Effector memory CD4-positive, alpha-beta T cell (primary cell): Measurements from ENCODE around the gene MACROD2.

Source experiments
- DNase-seq, 3 donors: peaks; one replicate each; pipeline ENCODE4 v3.0.0-alpha.2; 2020
- H3K27ac ChIP-seq: 2 replicates; pipeline ENCODE4 v1.7.0; 2013; ENCODE audit warnings: mild to moderate bottlenecking, low read length, moderate library complexity; ENCODE audit not compliant: insufficient read depth, poor library complexity, severe bottlenecking
- H3K27me3 ChIP-seq: replicated peaks from 2 replicates; pipeline ENCODE4 v1.7.0; 2013; ENCODE audit warnings: mild to moderate bottlenecking, low read length; ENCODE audit not compliant: insufficient read depth, control insufficient read depth, poor library complexity, severe bottlenecking
- H3K36me3 ChIP-seq: 2 replicates; pipeline ENCODE4 v1.7.0; 2013; ENCODE audit warnings: mild to moderate bottlenecking, low read length, moderate library complexity; ENCODE audit not compliant: control insufficient read depth, insufficient read depth
- H3K4me1 ChIP-seq: 2 replicates; pipeline ENCODE4 v1.7.0; 2013; ENCODE audit warnings: low read length, mild to moderate bottlenecking; ENCODE audit not compliant: control insufficient read depth, insufficient read depth, poor library complexity, severe bottlenecking
- H3K4me3 ChIP-seq: 2 replicates; pipeline ENCODE4 v1.7.0; 2013; ENCODE audit warnings: low read length, low read depth, mild to moderate bottlenecking; ENCODE audit not compliant: insufficient read depth, poor library complexity, severe bottlenecking
- H3K9me3 ChIP-seq: 2 replicates; pipeline ENCODE4 v1.7.0; 2013; ENCODE audit warnings: mild to moderate bottlenecking, low read length, moderate library complexity; ENCODE audit not compliant: control insufficient read depth

The MACROD2 gene

DNA sequence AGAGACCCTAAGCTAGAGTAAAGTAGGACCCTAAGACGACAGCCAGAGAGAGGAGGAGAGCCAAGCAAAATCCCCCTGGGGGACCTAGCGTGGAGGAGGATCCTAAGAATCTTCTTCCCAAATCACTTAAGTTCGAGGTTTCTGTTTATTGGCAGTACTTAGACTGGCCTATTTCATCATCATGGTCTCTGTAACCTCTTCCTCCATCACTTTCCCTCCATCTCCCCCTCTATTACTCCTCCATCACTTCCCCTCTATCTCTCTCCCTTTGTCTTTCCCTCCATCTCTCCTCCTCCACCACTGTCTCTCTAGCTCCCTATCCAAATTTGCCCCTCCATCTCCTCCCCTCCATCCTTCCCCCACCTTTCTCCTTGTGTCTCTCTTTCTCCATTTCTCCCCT, 1175.7 kb downstream of the MACROD2 start:
- Histone ChIP-seq H3K27me3 (no peaks in the 10 kb centered on the region), H3K36me3 (no peaks in the 10 kb centered on the region), H3K9me3 (no peaks in the 10 kb centered on the region), H3K27ac (no peak overlapping the region), H3K4me3 (no peak overlapping the region), H3K4me1 (no peaks in the 10 kb centered on the region)
- no peak for DNase-seq

- H3K4me3 ChIP-seq: no peak overlapping the region
- no peak for DNase-seq
These were observed 1181.6 kb downstream of the MACROD2 start for GRCh38 chr20:15176929-15177328.

DNA sequence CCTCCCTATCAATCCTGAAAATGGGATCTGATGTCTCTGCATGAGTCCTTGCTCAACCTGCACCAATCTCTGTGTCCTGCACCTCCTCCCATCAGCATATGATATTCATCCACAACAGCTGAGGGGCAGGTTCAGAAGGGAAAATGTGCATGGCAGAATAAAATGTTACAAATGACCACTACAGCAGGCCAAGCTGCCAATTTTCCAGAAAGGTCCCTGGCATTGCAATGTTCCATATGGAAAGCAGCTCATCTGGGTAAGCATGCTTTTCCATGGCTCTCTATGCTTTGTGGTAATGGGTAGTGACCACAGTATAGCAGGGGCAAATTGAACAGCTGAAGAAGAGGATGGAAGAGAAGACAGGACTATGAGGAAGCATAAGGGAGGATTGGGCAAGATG, 1183.3 kb downstream of the MACROD2 start:
- Histone ChIP-seq H3K36me3 (no peaks in the 10 kb centered on the region), H3K4me1 (no peaks in the 10 kb centered on the region), H3K27ac (no peak overlapping the region), H3K27me3 (no peaks in the 10 kb centered on the region), H3K4me3 (no peak overlapping the region), H3K9me3 (no peaks in the 10 kb centered on the region)
- no peak for DNase-seq

More at GRCh38 chr20:15176929-15177328, 1181.6 kb downstream of the MACROD2 start:
- no peaks in the 10 kb centered on the region for H3K27me3 ChIP-seq
- no peak overlapping the region for H3K27ac ChIP-seq
- H3K9me3 ChIP-seq: no peaks in the 10 kb centered on the region
- H3K4me1 ChIP-seq: no peaks in the 10 kb centered on the region
- H3K36me3 ChIP-seq: no peaks in the 10 kb centered on the region

- Histone ChIP-seq H3K9me3 (no peaks in the 10 kb centered on the region), H3K4me3 (no peak overlapping the region), H3K27me3 (no peaks in the 10 kb centered on the region), H3K4me1 (no peaks in the 10 kb centered on the region), H3K27ac (no peak overlapping the region), H3K36me3 (no peaks in the 10 kb centered on the region)
- no peak for DNase-seq
These were observed 1184.1 kb downstream of the MACROD2 start for GRCh38 chr20:15179381-15179780.

DNA sequence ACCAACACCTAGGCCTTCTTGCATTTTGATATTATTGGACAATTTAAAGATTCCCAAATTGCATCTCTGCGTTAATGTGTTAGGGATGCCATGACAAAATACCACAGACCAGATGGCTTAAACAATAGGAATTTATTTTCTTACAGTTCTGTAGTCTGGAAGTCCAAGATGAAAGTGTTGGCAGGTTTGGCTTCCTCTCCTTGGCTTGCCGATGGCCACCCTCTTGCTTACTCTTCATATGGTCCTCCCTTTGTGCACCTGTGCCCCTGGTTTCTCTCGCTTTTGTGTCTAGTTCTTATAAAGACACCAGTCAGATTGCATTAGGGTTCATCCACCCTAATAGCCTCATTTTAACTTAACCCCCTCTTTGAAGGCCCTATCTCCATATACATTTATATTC, 1184.5 kb downstream of the MACROD2 start:
- Histone ChIP-seq H3K4me1 (no peaks in the 10 kb centered on the region), H3K9me3 (no peaks in the 10 kb centered on the region), H3K27ac (no peak overlapping the region), H3K4me3 (no peak overlapping the region), H3K36me3 (no peaks in the 10 kb centered on the region), H3K27me3 (no peaks in the 10 kb centered on the region)
- no peak for DNase-seq

DNA sequence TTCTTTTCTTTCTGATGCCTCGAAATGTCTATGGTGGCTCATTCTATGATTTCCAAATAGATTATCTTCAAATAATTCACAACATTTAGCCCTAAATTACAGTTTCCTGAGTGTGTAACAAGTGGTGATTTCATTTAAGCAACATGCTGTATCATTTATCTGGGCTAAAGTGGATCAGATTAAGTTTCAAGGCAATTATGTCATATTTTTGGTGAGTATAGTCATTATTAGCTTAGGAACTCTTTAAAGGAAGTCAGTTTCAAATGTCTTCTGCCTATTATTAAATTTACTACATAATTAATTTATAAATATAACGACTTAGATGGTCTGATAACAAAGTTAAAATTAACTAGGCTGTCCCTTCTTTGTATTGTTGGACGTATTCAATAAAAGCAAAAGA, 1190.0 kb downstream of the MACROD2 start:
- H3K9me3 ChIP-seq: no peaks in the 10 kb centered on the region
- H3K27me3 ChIP-seq: no peaks in the 10 kb centered on the region
- no peak overlapping the region for H3K4me3 ChIP-seq
- no peaks in the 10 kb centered on the region for H3K36me3 ChIP-seq
- no peak overlapping the region for H3K27ac ChIP-seq
- H3K4me1 ChIP-seq: no peaks in the 10 kb centered on the region
- no peak for DNase-seq

GRCh38 chr20:15185913-15186312, 1190.6 kb downstream of the MACROD2 start:
- Histone ChIP-seq H3K9me3 (no peaks in the 10 kb centered on the region), H3K36me3 (no peaks in the 10 kb centered on the region), H3K4me1 (no peaks in the 10 kb centered on the region), H3K4me3 (no peak overlapping the region), H3K27ac (no peak overlapping the region), H3K27me3 (no peaks in the 10 kb centered on the region)
- DNase-seq: no peak

DNA sequence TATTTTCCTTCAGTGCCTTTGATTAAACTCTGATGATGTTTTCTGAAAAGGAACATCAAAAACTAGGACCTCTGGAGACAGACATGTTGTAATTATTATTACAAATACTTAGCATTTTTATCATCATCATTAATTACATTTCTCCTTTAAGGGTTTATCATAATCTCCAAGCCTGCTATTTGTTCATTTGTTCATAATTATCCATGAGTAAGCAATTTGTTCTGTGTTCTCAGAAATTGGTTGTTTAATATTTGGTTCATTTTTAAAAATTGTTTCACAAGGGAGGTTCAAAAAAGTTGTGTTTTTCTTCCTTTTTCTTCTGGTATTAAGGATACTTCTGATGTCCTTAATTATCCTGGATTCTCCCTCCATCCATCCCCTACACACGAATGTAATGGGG, 1192.3 kb downstream of the MACROD2 start:
- Histone ChIP-seq H3K27me3 (no peaks in the 10 kb centered on the region), H3K4me3 (no peak overlapping the region), H3K27ac (no peak overlapping the region), H3K4me1 (no peaks in the 10 kb centered on the region), H3K36me3 (no peaks in the 10 kb centered on the region), H3K9me3 (no peaks in the 10 kb centered on the region)
- DNase-seq: no peak

- H3K27ac ChIP-seq: no peak overlapping the region
- no peak overlapping the region for H3K4me3 ChIP-seq
- DNase-seq: no peak
- no peaks in the 10 kb centered on the region for H3K9me3 ChIP-seq
- no peaks in the 10 kb centered on the region for H3K27me3 ChIP-seq
- H3K4me1 ChIP-seq: no peaks in the 10 kb centered on the region
- H3K36me3 ChIP-seq: no peaks in the 10 kb centered on the region
These were observed 1193.1 kb downstream of the MACROD2 start for GRCh38 chr20:15188415-15188814.

- no peak for DNase-seq
- no peaks in the 10 kb centered on the region for H3K9me3 ChIP-seq
- no peak overlapping the region for H3K4me3 ChIP-seq
- no peaks in the 10 kb centered on the region for H3K27me3 ChIP-seq
- no peak overlapping the region for H3K27ac ChIP-seq
- H3K4me1 ChIP-seq: no peaks in the 10 kb centered on the region
- H3K36me3 ChIP-seq: no peaks in the 10 kb centered on the region
These were observed 1195.9 kb downstream of the MACROD2 start for GRCh38 chr20:15191082-15191723.
